Esophagus muscularis mucosa (tissue), 4 donors: ENCODE data around the gene UGT2A2.

ENCODE experiments used
- EP300 ChIP-seq: sonication (generic); formaldehyde crosslinking; IDR thresholded peaks from one replicate; pipeline ENCODE4 v1.6.1; 2017; ENCODE audit warnings: antibody characterized with exemption
- POLR2AphosphoS5 ChIP-seq, 2 donors: sonication (generic); formaldehyde crosslinking; IDR thresholded peaks; one replicate each; pipeline ENCODE4 v1.6.1; 2017; ENCODE audit warnings: antibody characterized with exemption in 2 of 2
- TF ChIP-seq, protein P1 (sequence below), 3 experiments: fragments of 200-600 bp in 2 of 3; fragments of 450-650 bp in 1 of 3; sonication (generic) in 2 of 3; IDR thresholded peaks; one replicate each; pipeline ENCODE4 v1.5.1; 2017 to 2019; ENCODE audit warnings: antibody characterized with exemption in 3 of 3, mild to moderate bottlenecking in 2 of 3, moderate library complexity in 1 of 3

GRCh38 chr4:69617083-69617694 is 22.3 kb downstream of the UGT2A2 start:
- TF ChIP-seq POLR2AphosphoS5 (IDR thresholded peaks at IDR 0.05) (no peak), EP300 (no peak)
- TF ChIP-seq, protein P1, sequence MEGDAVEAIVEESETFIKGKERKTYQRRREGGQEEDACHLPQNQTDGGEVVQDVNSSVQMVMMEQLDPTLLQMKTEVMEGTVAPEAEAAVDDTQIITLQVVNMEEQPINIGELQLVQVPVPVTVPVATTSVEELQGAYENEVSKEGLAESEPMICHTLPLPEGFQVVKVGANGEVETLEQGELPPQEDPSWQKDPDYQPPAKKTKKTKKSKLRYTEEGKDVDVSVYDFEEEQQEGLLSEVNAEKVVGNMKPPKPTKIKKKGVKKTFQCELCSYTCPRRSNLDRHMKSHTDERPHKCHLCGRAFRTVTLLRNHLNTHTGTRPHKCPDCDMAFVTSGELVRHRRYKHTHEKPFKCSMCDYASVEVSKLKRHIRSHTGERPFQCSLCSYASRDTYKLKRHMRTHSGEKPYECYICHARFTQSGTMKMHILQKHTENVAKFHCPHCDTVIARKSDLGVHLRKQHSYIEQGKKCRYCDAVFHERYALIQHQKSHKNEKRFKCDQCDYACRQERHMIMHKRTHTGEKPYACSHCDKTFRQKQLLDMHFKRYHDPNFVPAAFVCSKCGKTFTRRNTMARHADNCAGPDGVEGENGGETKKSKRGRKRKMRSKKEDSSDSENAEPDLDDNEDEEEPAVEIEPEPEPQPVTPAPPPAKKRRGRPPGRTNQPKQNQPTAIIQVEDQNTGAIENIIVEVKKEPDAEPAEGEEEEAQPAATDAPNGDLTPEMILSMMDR (IDR thresholded peaks at IDR 0.05) = no peak
